ENCODE data around the gene NHERF2.
"Not testable (repeated sequence)": the region's sequence is repeated elsewhere in the genome, so short reads cannot be mapped to it uniquely, and the experiment has no call there.

Gene NHERF2

DNA sequence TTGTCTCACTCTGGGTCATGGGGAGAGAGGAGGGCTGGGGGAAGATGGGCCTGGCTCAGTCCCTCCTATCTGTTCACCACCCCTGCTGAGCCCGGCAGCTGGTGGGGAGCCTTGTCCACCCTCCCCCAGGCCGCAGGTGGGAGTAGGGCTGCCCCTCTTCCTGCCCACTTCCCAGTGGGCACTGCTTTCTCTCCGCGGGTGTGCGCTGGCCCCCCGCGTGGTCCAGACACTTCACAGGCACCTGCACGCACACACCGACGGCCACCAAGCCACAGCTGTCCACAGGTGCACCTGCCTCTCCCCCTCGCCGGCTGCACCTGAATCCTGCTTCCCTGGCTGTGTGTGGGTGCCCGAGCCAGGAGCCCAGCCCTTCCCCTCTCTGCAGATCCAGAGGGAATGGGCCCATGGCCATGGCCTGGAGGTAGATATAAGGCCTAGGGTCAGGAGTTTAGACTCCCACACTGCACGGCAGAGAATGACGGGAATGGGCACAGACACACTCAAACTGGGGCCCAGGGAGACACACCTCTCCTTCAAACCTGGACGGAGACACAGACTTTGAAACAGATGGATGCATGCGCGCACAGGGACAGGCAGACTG, 2.0 kb downstream of the NHERF2 start:
- no peak for DNase-seq

DNA sequence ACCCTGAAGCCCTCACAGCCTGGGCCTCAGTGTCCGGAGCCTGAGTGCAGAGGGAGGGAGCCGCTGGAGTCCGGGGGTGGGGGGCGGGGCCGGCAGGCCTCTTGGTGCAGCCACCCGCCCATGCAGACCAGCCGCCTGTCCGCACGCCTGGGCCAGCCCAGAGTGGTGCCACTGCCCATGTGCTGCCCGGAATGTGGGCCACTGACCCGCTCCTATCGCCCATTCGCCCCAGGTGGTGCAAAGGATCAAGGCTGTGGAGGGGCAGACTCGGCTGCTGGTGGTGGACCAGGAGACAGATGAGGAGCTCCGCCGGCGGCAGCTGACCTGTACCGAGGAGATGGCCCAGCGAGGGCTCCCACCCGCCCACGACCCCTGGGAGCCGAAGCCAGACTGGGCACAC, 2.6 kb downstream of the NHERF2 start:
- no peak for DNase-seq

DNA sequence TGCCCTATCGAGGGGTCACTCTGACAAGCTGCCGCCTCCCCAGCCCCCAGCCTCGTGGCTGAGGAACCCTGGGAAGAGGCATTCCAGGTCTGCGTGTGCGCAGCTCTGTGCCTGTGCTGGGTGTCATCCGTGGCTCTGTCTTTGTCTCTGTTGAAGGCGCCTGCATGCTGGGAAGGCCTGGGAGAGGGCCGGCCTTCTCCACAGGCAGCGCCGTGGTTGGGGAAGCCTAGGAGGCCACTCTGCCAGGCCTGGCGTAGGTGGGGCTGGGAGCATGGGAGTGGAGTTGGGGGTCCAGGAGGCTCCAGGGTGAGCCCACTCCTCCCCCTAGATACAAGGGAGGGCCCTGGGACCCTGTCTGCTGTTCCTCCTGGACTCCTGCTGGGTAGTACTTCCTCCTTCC, 3.3 kb downstream of the NHERF2 start:
- no peak for DNase-seq

- DNase-seq: no peak
Observed at GRCh38 chr16:2031081-2031577, 4.4 kb downstream of the NHERF2 start.

GRCh38 chr16:2032285-2033056, 5.8 kb downstream of the NHERF2 start:
- DNase-seq: no peak

GRCh38 chr16:2033057-2033908, 6.6 kb downstream of the NHERF2 start:
- DNase-seq: no peak

- DNase-seq: not testable (repeated sequence)
Observed at GRCh38 chr16:2033909-2034695, 7.4 kb downstream of the NHERF2 start.

GRCh38 chr16:2034696-2035430, 8.2 kb downstream of the NHERF2 start:
- DNase-seq: no peak

DNA sequence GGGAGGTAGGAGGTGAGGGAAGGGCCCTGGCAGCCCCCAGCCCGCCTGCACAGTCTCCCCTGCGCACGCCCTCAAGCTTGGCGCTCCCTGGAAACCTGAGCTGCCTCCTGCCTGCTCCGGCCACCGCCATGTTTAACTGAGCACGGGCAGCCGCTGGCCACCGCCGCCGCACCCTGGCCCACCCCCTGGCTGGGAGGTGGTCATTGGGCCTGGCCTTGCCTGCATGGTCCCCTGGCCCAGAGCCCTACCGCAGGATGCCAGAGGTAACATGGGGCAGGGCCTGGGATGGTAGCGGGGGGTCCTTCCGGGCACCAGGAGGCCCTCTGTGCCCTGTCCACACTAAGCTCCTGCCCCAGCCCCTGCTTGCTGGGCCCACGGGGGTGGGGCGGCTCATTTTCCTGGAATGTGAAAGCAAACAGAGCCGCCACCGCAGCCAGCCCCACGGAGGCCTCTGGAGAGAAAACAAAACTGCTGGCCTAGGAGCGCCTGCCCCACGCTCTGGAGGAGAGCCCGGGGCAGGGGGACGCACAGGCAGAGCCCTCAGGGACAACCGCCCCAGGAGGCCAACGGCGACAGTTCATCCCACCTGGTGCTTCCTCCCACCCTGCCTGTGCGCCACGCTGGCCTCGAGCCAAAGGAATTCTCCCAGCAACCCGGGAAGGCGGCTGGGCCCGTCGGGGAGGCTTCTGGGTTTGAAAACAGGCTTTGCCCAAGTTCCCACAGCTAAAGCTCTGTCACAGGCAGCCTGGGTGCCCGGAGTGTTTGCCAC, 8.9 kb downstream of the NHERF2 start:
- no peak for DNase-seq

DNA sequence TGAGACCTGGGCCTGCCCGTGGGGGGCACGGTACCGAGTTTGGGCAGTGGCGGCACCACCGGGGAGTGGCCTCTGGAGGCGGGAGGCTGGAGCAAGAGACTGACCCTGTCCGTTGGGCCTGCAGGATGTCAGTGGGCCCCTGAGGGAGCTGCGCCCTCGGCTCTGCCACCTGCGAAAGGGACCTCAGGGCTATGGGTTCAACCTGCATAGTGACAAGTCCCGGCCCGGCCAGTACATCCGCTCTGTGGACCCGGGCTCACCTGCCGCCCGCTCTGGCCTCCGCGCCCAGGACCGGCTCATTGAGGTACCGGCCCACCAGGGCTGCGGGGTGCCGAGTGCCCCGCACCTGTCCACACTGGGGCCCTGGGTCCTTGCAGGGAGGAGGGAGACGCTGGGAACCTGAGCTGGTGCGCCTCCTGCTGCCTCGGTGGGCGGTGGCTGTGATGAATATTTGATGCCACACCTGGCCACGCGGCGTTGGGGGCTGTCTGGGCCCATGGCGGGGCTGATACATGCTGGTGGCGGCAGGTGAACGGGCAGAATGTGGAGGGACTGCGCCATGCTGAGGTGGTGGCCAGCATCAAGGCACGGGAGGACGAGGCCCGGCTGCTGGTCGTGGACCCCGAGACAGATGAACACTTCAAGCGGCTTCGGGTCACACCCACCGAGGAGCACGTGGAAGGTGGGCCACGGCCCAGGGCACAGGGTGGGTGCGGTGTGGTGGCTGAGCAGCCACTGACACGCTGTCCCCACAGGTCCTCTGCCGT, 9.7 kb downstream of the NHERF2 start:
- no peak for DNase-seq

GRCh38 chr16:2037115-2037514, 10.4 kb downstream of the NHERF2 start:
- no peak for DNase-seq

DNA sequence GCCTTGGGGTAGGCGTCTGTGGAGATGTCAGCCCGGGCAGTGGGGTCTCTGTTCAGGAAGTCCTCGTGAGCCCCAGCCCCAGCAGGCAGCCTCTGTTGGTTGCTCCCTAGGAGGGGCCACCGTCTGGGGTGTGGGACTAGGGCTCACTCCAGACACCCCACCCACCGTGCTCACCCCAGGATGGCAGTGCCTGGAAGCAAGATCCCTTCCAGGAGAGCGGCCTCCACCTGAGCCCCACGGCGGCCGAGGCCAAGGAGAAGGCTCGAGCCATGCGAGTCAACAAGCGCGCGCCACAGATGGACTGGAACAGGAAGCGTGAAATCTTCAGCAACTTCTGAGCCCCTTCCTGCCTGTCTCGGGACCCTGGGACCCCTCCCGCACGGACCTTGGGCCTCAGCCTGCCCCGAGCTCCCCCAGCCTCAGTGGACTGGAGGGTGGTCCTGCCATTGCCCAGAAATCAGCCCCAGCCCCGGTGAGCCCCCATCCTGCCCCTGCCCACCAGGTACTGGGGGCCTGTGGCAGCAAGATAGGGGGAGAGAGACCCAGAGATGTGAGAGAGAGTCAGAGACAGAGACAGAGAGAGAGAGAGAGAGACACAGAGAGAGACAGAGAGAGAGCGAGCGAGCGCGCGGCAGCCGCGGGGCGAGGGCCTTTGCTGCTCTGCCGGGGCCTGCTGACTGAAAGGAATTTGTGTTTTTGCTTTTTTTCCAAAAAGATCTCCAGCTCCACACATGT, 11.1 kb downstream of the NHERF2 start:
- DNase-seq: no peak

- DNase-seq: no peak
Observed at GRCh38 chr16:2038382-2039231, 11.9 kb downstream of the NHERF2 start.

DNA sequence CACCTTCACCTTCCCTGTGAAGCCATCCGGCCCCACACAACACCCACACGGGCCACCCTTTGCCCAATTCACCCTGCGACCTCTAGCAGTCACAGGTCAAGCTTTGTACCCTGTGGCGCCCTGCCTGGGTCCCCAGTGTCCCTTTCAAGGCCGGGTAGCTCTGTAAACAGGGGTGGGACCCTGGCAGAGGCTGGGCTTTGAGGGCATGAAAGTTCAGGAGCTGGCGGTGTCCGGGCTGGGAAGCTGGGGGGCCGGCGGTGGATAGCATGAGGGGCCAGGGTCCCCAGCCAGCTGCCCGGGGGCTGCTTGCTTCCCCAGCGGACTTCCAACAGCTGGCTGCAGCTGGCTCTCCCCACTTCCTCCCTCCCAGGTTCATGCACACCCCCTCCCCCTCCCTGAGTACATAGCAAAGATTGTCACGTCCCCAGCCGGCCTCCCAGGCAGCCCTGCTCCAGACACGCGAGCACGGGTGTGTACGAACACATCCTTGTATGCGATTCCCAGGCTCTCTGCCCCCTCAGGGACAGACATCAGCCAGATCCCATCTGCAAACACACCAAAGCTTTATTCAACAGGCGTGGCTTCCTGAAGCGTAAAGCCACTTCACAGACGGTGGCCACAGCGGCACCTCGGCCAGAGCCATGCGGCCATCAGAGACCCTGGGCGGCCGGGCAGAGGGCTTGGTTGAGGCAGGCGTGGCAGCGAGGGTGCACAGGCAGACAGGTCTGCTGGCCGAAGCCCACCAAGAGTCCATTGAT, 12.8 kb downstream of the NHERF2 start:
- peak in 1 of 2 experiments; percentile 26 for DNase-seq

DNA sequence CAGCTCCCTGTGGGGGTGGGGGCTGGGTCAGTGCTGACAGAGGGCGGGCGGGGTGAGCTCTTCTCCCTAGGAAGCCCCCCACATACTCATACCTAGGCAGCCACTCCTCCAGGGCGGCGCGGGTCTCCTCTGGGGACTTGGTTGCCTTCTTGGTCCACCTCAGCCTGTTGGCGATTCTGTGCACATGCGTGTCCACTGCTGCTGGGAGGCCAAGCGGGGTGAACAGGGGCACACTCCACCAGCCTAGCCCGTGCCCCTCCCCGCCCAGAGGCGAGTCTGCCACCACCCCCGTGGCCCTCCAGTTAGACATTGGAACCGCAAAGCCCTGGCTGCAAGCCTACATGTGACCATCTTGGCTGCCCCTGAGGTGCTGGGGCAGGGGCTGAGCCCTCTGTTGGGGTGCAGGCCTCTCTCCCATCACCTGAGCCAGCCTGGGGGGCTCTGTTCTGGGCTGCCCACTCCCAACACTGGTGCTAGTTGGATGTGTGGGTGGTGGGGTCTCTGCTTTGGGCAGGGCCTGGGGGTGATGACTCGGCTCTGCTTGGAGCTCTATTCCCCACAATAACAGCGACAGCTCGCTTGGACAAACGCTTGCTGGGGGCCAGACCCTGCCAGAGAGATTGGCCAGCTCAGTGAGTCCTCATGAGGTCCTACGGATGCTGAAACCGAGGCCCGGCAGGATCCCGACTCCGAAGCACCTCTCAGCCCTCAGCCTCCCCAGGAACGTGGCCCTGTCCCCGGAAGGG, 13.5 kb downstream of the NHERF2 start:
- DNase-seq: no peak

- DNase-seq: no peak
Observed at GRCh38 chr16:2040787-2041522, 14.3 kb downstream of the NHERF2 start.
